B cell (primary cell): ENCODE results near the gene LCN2. TPM values are rescaled to one million over a fixed set of nuclear protein-coding genes. Genes with fewer than 3 reads are reported as not detected.
A peak's percentile ranks its signal among the peaks of the same experiment; 100 is the strongest.

Experiments used
- ATAC-seq: fragments of 200-7000 bp; cut with Tn5 transposase; one replicate; pipeline ENCODE4 v1.10.0; 2021; ENCODE audit warnings: low read depth, mild to moderate bottlenecking, moderate number of reproducible peaks, moderate library complexity
- CTCF ChIA-PET: fragments of 350-600 bp; sonication (Branson Sonifier 250); formaldehyde crosslinking; loops from one replicate; lab custom pipeline; 2021; ENCODE audit warnings: antibody characterized with exemption, inconsistent platforms; lab: Charles Lee
- POLR2A ChIA-PET: fragments of 350-600 bp; sonication (Branson Sonifier 250); formaldehyde crosslinking; loops from one replicate; lab custom pipeline; 2021; ENCODE audit warnings: antibody characterized with exemption; lab: Charles Lee
- DNase-seq: peaks from one replicate; pipeline ENCODE4 v3.0.0; 2013
- H2AFZ ChIP-seq: 2 replicates; pipeline ENCODE4 v1.6.1; 2012; ENCODE audit warnings: mild to moderate bottlenecking, low read depth, low read length; ENCODE audit not compliant: insufficient read depth, poor library complexity, severe bottlenecking
- H3K27ac ChIP-seq, 2 donors: 1 replicate in 1 of 2; 2 replicates in 1 of 2; pipeline ENCODE4 v1.5.1; 2012 to 2013; ENCODE audit warnings: low read length in 2 of 2, mild to moderate bottlenecking in 2 of 2, moderate library complexity in 1 of 2
- H3K27me3 ChIP-seq, 4 experiments: fragments of 200-600 bp in 1 of 4; sonication (generic) in 1 of 4; replicated peaks in 1 of 4; 1 replicate in 2 of 4; 2 replicates in 2 of 4; pipeline versions ENCODE4 v1.6.1 to v1.7.0; 2013 to 2016; ENCODE audit warnings: low read length in 3 of 4, mild to moderate bottlenecking in 2 of 4, mixed read lengths in 1 of 4, moderate library complexity in 1 of 4; ENCODE audit not compliant: insufficient read depth in 4 of 4, control insufficient read depth in 3 of 4; ENCODE audit errors: control extremely low read depth in 1 of 4
- H3K36me3 ChIP-seq, 2 experiments: replicated peaks in 1 of 2; 1 replicate in 1 of 2; 2 replicates in 1 of 2; pipeline versions ENCODE4 v1.6.1 to v1.7.1; 2013; ENCODE audit warnings: low read length in 1 of 2; ENCODE audit not compliant: insufficient read depth in 2 of 2, control insufficient read depth in 1 of 2; ENCODE audit errors: control extremely low read depth in 1 of 2, extremely low read depth in 1 of 2
- H3K4me1 ChIP-seq, 2 donors: fragments of 200-600 bp in 1 of 2; sonication (generic) in 1 of 2; 1 replicate in 1 of 2; 2 replicates in 1 of 2; pipeline versions ENCODE4 v1.5.1 to v1.6.1; 2013 to 2017; ENCODE audit warnings: low read length in 2 of 2; ENCODE audit not compliant: control insufficient read depth in 2 of 2, insufficient read depth in 2 of 2
- H3K4me2 ChIP-seq: replicated peaks from 2 replicates; pipeline ENCODE3; 2012; ENCODE audit warnings: mild to moderate bottlenecking, low read depth, low read length; ENCODE audit not compliant: poor library complexity, severe bottlenecking
- H3K4me3 ChIP-seq, 5 experiments: fragments of 200-600 bp in 1 of 5; sonication (generic) in 1 of 5; 1 replicate in 3 of 5; 2 replicates in 2 of 5; pipeline versions ENCODE4 v1.5.1 to v1.7.0; 2011 to 2016; ENCODE audit warnings: low read length in 4 of 5, mild to moderate bottlenecking in 4 of 5, low read depth in 2 of 5, control low read depth in 1 of 5, moderate library complexity in 1 of 5; ENCODE audit not compliant: insufficient read depth in 1 of 5; ENCODE audit errors: control extremely low read depth in 1 of 5, extremely low read depth in 1 of 5
- H3K79me2 ChIP-seq: fragments of 200-600 bp; sonication (generic); one replicate; pipeline ENCODE4 v1.6.0; 2016; ENCODE audit warnings: low read length; ENCODE audit not compliant: control insufficient read depth, insufficient read depth
- H3K9ac ChIP-seq: fragments of 200-600 bp; sonication (generic); 2 replicates; pipeline ENCODE4 v1.6.1; 2017; ENCODE audit warnings: mild to moderate bottlenecking, low read length, moderate library complexity
- H3K9me3 ChIP-seq, 3 donors: one replicate each; pipeline versions ENCODE4 v1.6.1 to v1.7.1; 2013; ENCODE audit warnings: low read length in 2 of 3; ENCODE audit not compliant: control insufficient read depth in 2 of 3, insufficient read depth in 1 of 3; ENCODE audit errors: control extremely low read depth in 1 of 3
- H4K20me1 ChIP-seq: 2 replicates; pipeline ENCODE4 v1.6.0; 2012; ENCODE audit warnings: mild to moderate bottlenecking, low read length; ENCODE audit not compliant: insufficient read depth, control insufficient read depth, poor library complexity, severe bottlenecking
- H3K27ac Mint-ChIP-seq: one replicate; pipeline ENCODE4 v1.8.0; 2021; ENCODE audit warnings: mixed read lengths
- H3K27me3 Mint-ChIP-seq: one replicate; pipeline ENCODE4 v1.8.0; 2021; ENCODE audit warnings: mixed read lengths
- H3K4me1 Mint-ChIP-seq: one replicate; pipeline ENCODE4 v1.8.0; 2021; ENCODE audit warnings: mixed read lengths
- H3K4me3 Mint-ChIP-seq: one replicate; pipeline ENCODE4 v1.8.0; 2021; ENCODE audit warnings: mixed read lengths
- H3K9me3 Mint-ChIP-seq: one replicate; pipeline ENCODE4 v1.8.0; 2022; ENCODE audit warnings: mixed read lengths; ENCODE audit not compliant: insufficient read depth
- EZH2 ChIP-seq: IDR thresholded peaks from 2 replicates; pipeline ENCODE4 v1.6.1; 2012; ENCODE audit warnings: borderline replicate concordance, low read depth, mild to moderate bottlenecking, moderate library complexity, low read length; ENCODE audit not compliant: insufficient read depth, poor library complexity, severe bottlenecking
- WGBS: methylation state at CpG from one replicate; pipeline ENCODE4 v1.1.5; 2013; ENCODE audit warnings: missing lambda C conversion rate; ENCODE audit not compliant: insufficient coverage; 5-methylcytosine and 5-hydroxymethylcytosine counted together
- intact Hi-C: fragments of 100-400 bp; cut with micrococcal nuclease; formaldehyde crosslinking; loops from one replicate; pipeline ENCODE4 v1.10.0; 2022
- polyA plus RNA-seq: library from polyadenylated mRNA; depleted of rRNA; stranded (reverse); fragments of >200 nt; gene quantifications from 2 replicates; pipeline ENCODE4 v1.2.3, GENCODE V29; 2012
- total RNA-seq, 2 donors: library from RNA; stranded (reverse); fragments of 120-200 nt in 1 of 2; gene quantifications; 1 replicate in 1 of 2; 2 replicates in 1 of 2; pipeline versions ENCODE4 v1.2.3 to v1.2.4, GENCODE V29; 2013 to 2022
- TF ChIP-seq, protein P1 (sequence below): fragments of 200-600 bp; IDR thresholded peaks from one replicate; pipeline ENCODE4 v1.8.0; 2022; ENCODE audit warnings: antibody characterized with exemption, mild to moderate bottlenecking

The LCN2 gene
- total and polyA plus RNA-seq, 2 donors (not counting 1 experiment from before 2014, with no cell fraction given) = not detected

DNA sequence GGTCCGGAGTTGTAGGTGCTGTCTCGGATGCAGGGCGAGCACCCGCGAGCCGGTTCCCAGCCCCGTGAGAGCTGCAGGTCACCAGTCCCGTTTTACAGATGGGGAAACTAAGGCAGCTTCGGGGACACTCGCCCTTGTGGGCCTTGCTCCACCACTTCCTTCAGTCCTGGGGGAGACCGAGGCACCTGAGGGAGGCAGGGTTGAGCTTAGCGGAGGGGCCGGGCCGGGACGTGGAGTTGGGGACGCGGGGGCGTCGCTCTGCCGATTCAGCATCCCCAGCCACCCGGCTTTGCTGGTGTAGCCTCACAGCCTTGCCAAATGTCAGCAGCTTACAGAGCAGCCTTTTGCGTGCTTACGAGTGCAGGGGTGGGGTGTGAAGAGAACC, 11.3 kb downstream of the LCN2 start:
- intact Hi-C loops = loop anchor here (1.0 kb wide), 3 partner anchors 31 to 180 kb away; partner anchors contain the start of genes CIZ1 and SLC27A4
- no peaks in the 10 kb centered on the region for H4K20me1 ChIP-seq

More for the DNA sequence above, 11.3 kb downstream of the LCN2 start:
- Mint-ChIP-seq H3K4me1 (peaks cover 12% of the 10 kb centered on the region), H3K27ac (peak overlapping the region; percentile 87), H3K9me3 (no peaks in the 10 kb centered on the region), H3K27me3 (no peaks in the 10 kb centered on the region), H3K4me3 (peak overlapping the region; percentile 83)
- Histone ChIP-seq H3K4me1 (peaks cover 6 to 17% of the 10 kb centered on the region in 2 donors), H3K9ac (peak overlapping the region; percentile 93), H3K4me2 (peak overlapping the region; percentile 100), H3K36me3 (peaks cover 0 to 12% of the 10 kb centered on the region in 2 experiments), H3K4me3 (peak overlapping the region; percentile 70 to 99 (median 86)), H3K27me3 (no peaks in the 10 kb centered on the region), H2AFZ (peak overlapping the region; percentile 98), H3K27ac (peak overlapping the region; percentile 55 to 65), H3K79me2 (peaks cover 14% of the 10 kb centered on the region), H3K9me3 (no peaks in the 10 kb centered on the region)
- DNase-seq (no peak), ATAC-seq (no peak)
- POLR2A ChIA-PET = interaction anchor here (1.0 to 2.5 kb wide), 5 partner anchors 9 to 90 kb away, joined by 3 to 11 read pairs (median 3); partner anchors contain the start of gene CIZ1
- TF ChIP-seq, protein P1, sequence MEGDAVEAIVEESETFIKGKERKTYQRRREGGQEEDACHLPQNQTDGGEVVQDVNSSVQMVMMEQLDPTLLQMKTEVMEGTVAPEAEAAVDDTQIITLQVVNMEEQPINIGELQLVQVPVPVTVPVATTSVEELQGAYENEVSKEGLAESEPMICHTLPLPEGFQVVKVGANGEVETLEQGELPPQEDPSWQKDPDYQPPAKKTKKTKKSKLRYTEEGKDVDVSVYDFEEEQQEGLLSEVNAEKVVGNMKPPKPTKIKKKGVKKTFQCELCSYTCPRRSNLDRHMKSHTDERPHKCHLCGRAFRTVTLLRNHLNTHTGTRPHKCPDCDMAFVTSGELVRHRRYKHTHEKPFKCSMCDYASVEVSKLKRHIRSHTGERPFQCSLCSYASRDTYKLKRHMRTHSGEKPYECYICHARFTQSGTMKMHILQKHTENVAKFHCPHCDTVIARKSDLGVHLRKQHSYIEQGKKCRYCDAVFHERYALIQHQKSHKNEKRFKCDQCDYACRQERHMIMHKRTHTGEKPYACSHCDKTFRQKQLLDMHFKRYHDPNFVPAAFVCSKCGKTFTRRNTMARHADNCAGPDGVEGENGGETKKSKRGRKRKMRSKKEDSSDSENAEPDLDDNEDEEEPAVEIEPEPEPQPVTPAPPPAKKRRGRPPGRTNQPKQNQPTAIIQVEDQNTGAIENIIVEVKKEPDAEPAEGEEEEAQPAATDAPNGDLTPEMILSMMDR = no peak
- TF ChIP-seq EZH2 = no peak
- CTCF ChIA-PET = interaction anchor here (1.2 kb wide), 1 partner anchor 30 kb away, joined by 3 read pairs; the partner anchor contains the start of gene CIZ1
- 0% methylated on average over 21 of the region's 23 CpGs for WGBS
